Neuronal stem cell (in vitro differentiated cells): ENCODE measurements around the gene SENP6.

Source experiments
- DNase-seq: peaks from one replicate; pipeline ENCODE4 v3.0.0-alpha.2; 2013; ENCODE audit warnings: low spot score
- H2AFZ ChIP-seq: one replicate; pipeline ENCODE4 v1.6.1; 2013; ENCODE audit warnings: mild to moderate bottlenecking, low read length, inconsistent platforms
- H2AK5ac ChIP-seq: 2 replicates; pipeline ENCODE4 v1.6.1; 2013; ENCODE audit warnings: low read depth, mild to moderate bottlenecking, inconsistent platforms, low read length, moderate library complexity, mixed read lengths
- H2BK120ac ChIP-seq: 2 replicates; pipeline ENCODE4 v1.6.1; 2013; ENCODE audit warnings: low read depth, mild to moderate bottlenecking, inconsistent platforms, low read length, moderate library complexity, mixed read lengths
- H2BK12ac ChIP-seq: one replicate; pipeline ENCODE4 v1.6.1; 2013; ENCODE audit warnings: low read length, inconsistent platforms
- H2BK15ac ChIP-seq: 2 replicates; pipeline ENCODE4 v1.6.1; 2013; ENCODE audit warnings: mild to moderate bottlenecking, low read length, inconsistent platforms, mixed read lengths
- H2BK5ac ChIP-seq: one replicate; pipeline ENCODE4 v1.6.1; 2013; ENCODE audit warnings: inconsistent platforms, mild to moderate bottlenecking, low read length, moderate library complexity
- H3K14ac ChIP-seq: one replicate; pipeline ENCODE4 v1.6.1; 2013; ENCODE audit warnings: low read length, inconsistent platforms
- H3K18ac ChIP-seq: 2 replicates; pipeline ENCODE4 v1.6.1; 2013; ENCODE audit warnings: low read length, inconsistent platforms
- H3K23ac ChIP-seq: 2 replicates; pipeline ENCODE4 v1.6.1; 2013; ENCODE audit warnings: low read depth, mild to moderate bottlenecking, mixed read lengths, low read length, inconsistent platforms; ENCODE audit not compliant: poor library complexity
- H3K27ac ChIP-seq: replicated peaks from 3 replicates; pipeline ENCODE4 v1.5.1; 2013; ENCODE audit warnings: low read length, inconsistent platforms
- H3K27me3 ChIP-seq, 3 experiments: 2 replicates each; pipeline ENCODE4 v1.6.1; 2013; ENCODE audit warnings: low read length in 3 of 3, mild to moderate bottlenecking in 2 of 3, inconsistent platforms in 1 of 3, low read depth in 1 of 3, mixed read lengths in 1 of 3, moderate library complexity in 1 of 3; ENCODE audit not compliant: control insufficient read depth in 3 of 3, insufficient read depth in 3 of 3
- H3K36me3 ChIP-seq, 2 donors: replicated peaks in 1 of 2; 2 replicates each; pipeline ENCODE4 v1.6.1; 2013; ENCODE audit warnings: low read length in 2 of 2; ENCODE audit not compliant: control insufficient read depth in 2 of 2, insufficient read depth in 2 of 2
- H3K4ac ChIP-seq: 2 replicates; pipeline ENCODE4 v1.6.1; 2013; ENCODE audit warnings: inconsistent platforms, mild to moderate bottlenecking, low read length, moderate library complexity
- H3K4me1 ChIP-seq, 2 donors: 1 replicate in 1 of 2; 2 replicates in 1 of 2; pipeline ENCODE4 v1.6.1; 2013; ENCODE audit warnings: low read length in 2 of 2, low read depth in 1 of 2; ENCODE audit not compliant: control insufficient read depth in 2 of 2, insufficient read depth in 1 of 2
- H3K4me2 ChIP-seq: one replicate; pipeline ENCODE4 v1.6.1; 2013; ENCODE audit warnings: mild to moderate bottlenecking, low read length, inconsistent platforms; ENCODE audit not compliant: insufficient read depth, poor library complexity, severe bottlenecking
- H3K4me3 ChIP-seq, 2 donors: 2 replicates each; pipeline ENCODE4 v1.5.1; 2013; ENCODE audit warnings: low read length in 2 of 2, mild to moderate bottlenecking in 2 of 2, inconsistent platforms in 1 of 2, moderate library complexity in 1 of 2
- H3K79me1 ChIP-seq: one replicate; pipeline ENCODE4 v1.6.1; 2013; ENCODE audit warnings: low read depth, mild to moderate bottlenecking, inconsistent platforms, low read length, moderate library complexity
- H3K9ac ChIP-seq: one replicate; pipeline ENCODE4 v1.6.1; 2013; ENCODE audit warnings: mild to moderate bottlenecking, low read depth, low read length, inconsistent platforms; ENCODE audit not compliant: poor library complexity
- H3K9me3 ChIP-seq, 2 donors: replicated peaks in 1 of 2; 2 replicates each; pipeline versions ENCODE3 to v1.6.1; 2013; ENCODE audit warnings: low read length in 2 of 2, mild to moderate bottlenecking in 2 of 2, inconsistent platforms in 1 of 2, low read depth in 1 of 2, mixed read lengths in 1 of 2, moderate library complexity in 1 of 2; ENCODE audit not compliant: control insufficient read depth in 2 of 2, insufficient read depth in 1 of 2
- H4K8ac ChIP-seq: one replicate; pipeline ENCODE4 v1.6.1; 2013; ENCODE audit warnings: low read depth, mild to moderate bottlenecking, inconsistent platforms, low read length, moderate library complexity
- H4K91ac ChIP-seq: one replicate; pipeline ENCODE4 v1.6.1; 2013; ENCODE audit warnings: low read length, low read depth, mild to moderate bottlenecking, inconsistent platforms; ENCODE audit not compliant: poor library complexity
- WGBS, 2 donors: extraction: QIAGEN DNeasy Blood & Tissue Kit; methylation state at CpG; one replicate each; pipeline ENCODE4 v1.1.7; 2013; ENCODE audit warnings: missing lambda C conversion rate in 2 of 2, mixed read lengths in 1 of 2; ENCODE audit not compliant: insufficient read length in 2 of 2, insufficient replicate concordance in 1 of 2; ENCODE audit errors: extremely low coverage in 2 of 2; 5-methylcytosine and 5-hydroxymethylcytosine counted together

SENP6 gene

GRCh38 chr6:75748003-75748742 lies 146.5 kb downstream of the SENP6 start:
- H2BK12ac ChIP-seq = no peak overlapping the region
- no peak overlapping the region for H3K4ac ChIP-seq
- no peaks in the 10 kb centered on the region for H3K79me1 ChIP-seq
- peak overlapping the region; percentile 86 for H3K18ac ChIP-seq
- H2BK15ac ChIP-seq = peak overlapping the region; percentile 98
- H2BK5ac ChIP-seq = no peak overlapping the region
- no peaks in the 10 kb centered on the region for H3K36me3 ChIP-seq
- peak overlapping the region; percentile 39 for H3K27ac ChIP-seq
- H2AFZ ChIP-seq = peak overlapping the region; percentile 99
- peak overlapping the region; percentile 98 for H3K23ac ChIP-seq
- H4K8ac ChIP-seq = no peak overlapping the region
- H2BK120ac ChIP-seq = no peak overlapping the region
- H4K91ac ChIP-seq = no peak overlapping the region
- H2AK5ac ChIP-seq = no peak overlapping the region
- no peak for DNase-seq
- peak overlapping the region; percentile 64 for H3K4me2 ChIP-seq
- peak overlapping the region; percentile 87 for H3K9ac ChIP-seq
- peaks cover 0 to 4% of the 10 kb centered on the region in 2 donors for H3K4me1 ChIP-seq
- no peaks in the 10 kb centered on the region for H3K9me3 ChIP-seq
- peaks cover 4 to 8% (median 7%) of the 10 kb centered on the region in 3 experiments for H3K27me3 ChIP-seq
- H3K14ac ChIP-seq = peak overlapping the region; percentile 71
- no CpG with 5 or more reads among the region's 17 CpGs for WGBS, 2 donors
- H3K4me3 ChIP-seq = peak overlapping the region; percentile 92 to 99

GRCh38 chr6:75748743-75749538 lies 147.3 kb downstream of the SENP6 start, which contains the start of gene MYO6:
Gene MYO6, plus strand, starts transcription at chr6:75749239. Its CDS starts 68,309 bp downstream, at chr6:75817548.
- no CpG with 5 or more reads among the region's 97 CpGs for WGBS, 2 donors

GRCh38 chr6:75751443-75751842 lies 149.8 kb downstream of the SENP6 start:
- Histone ChIP-seq H3K4me2 (no peak overlapping the region), H4K91ac (no peak overlapping the region), H2AFZ (no peak overlapping the region), H3K9ac (no peak overlapping the region), H2BK12ac (no peak overlapping the region), H2BK15ac (no peak overlapping the region), H3K14ac (no peak overlapping the region), H3K36me3 (no peaks in the 10 kb centered on the region), H3K79me1 (peaks cover 1% of the 10 kb centered on the region), H3K18ac (no peak overlapping the region), H3K4me1 (peaks cover 0 to 4% of the 10 kb centered on the region in 2 donors), H3K4me3 (no peak overlapping the region), H3K9me3 (no peaks in the 10 kb centered on the region), H2AK5ac (no peak overlapping the region), H3K27me3 (peaks cover 0 to 8% (median 4%) of the 10 kb centered on the region in 3 experiments), H3K23ac (no peak overlapping the region), H2BK5ac (no peak overlapping the region), H3K27ac (no peak overlapping the region), H3K4ac (no peak overlapping the region), H2BK120ac (no peak overlapping the region), H4K8ac (no peak overlapping the region)
- DNase-seq = no peak
- no CpG with 5 or more reads among the region's 2 CpGs for WGBS, 2 donors

More at GRCh38 chr6:75748743-75749538, 147.3 kb downstream of the SENP6 start, which contains the start of gene MYO6:
- H3K36me3 ChIP-seq = no peaks in the 10 kb centered on the region
- peak within 1 kb of the TSS; percentile 98 for H2BK15ac ChIP-seq
- peak within 1 kb of the TSS; percentile 95 for H3K9ac ChIP-seq
- H3K4me2 ChIP-seq = peak within 1 kb of the TSS; percentile 73
- H3K18ac ChIP-seq = peak within 1 kb of the TSS; percentile 96
- peaks cover 0 to 4% of the 10 kb centered on the region in 2 donors for H3K4me1 ChIP-seq
- no peaks in the 10 kb centered on the region for H3K9me3 ChIP-seq
- peak within 1 kb of the TSS; percentile 99 for H4K91ac ChIP-seq
- H3K23ac ChIP-seq = peak within 1 kb of the TSS; percentile 98
- peak within 1 kb of the TSS; percentile 99 for H2AFZ ChIP-seq
- no peak within 1 kb of the TSS for H2BK120ac ChIP-seq
- H3K79me1 ChIP-seq = no peaks in the 10 kb centered on the region
- peak; percentile 76 for DNase-seq
- H3K27ac ChIP-seq = peak within 1 kb of the TSS; percentile 39
- H2AK5ac ChIP-seq = no peak within 1 kb of the TSS
- peaks cover 4 to 8% (median 6%) of the 10 kb centered on the region in 3 experiments for H3K27me3 ChIP-seq
- peak within 1 kb of the TSS; percentile 97 for H2BK12ac ChIP-seq
- H2BK5ac ChIP-seq = peak within 1 kb of the TSS; percentile 75
- peak within 1 kb of the TSS; percentile 92 for H4K8ac ChIP-seq
- no peak within 1 kb of the TSS for H3K4ac ChIP-seq
- peak within 1 kb of the TSS; percentile 92 to 99 for H3K4me3 ChIP-seq
- H3K14ac ChIP-seq = peak within 1 kb of the TSS; percentile 82

- Histone ChIP-seq H3K4me3 (no peak overlapping the region), H4K91ac (no peak overlapping the region), H3K23ac (no peak overlapping the region), H3K9me3 (no peaks in the 10 kb centered on the region), H3K4me2 (no peak overlapping the region), H3K14ac (no peak overlapping the region), H3K4ac (no peak overlapping the region), H3K27ac (no peak overlapping the region), H4K8ac (no peak overlapping the region), H3K18ac (no peak overlapping the region), H3K36me3 (no peaks in the 10 kb centered on the region), H3K27me3 (peaks cover 0 to 8% (median 4%) of the 10 kb centered on the region in 3 experiments), H2AFZ (no peak overlapping the region), H2BK12ac (no peak overlapping the region), H2AK5ac (no peak overlapping the region), H2BK15ac (no peak overlapping the region), H3K79me1 (peaks cover 1% of the 10 kb centered on the region), H2BK120ac (no peak overlapping the region), H3K9ac (no peak overlapping the region), H2BK5ac (no peak overlapping the region), H3K4me1 (peaks cover 0 to 4% of the 10 kb centered on the region in 2 donors)
- no CpG with 5 or more reads among the region's 3 CpGs for WGBS, 2 donors
- no peak for DNase-seq
Observed at GRCh38 chr6:75752365-75752764, 150.7 kb downstream of the SENP6 start.
